GM12891 (cell line): ENCODE data around the gene C6orf15.

Source experiments
- POLR2A ChIP-seq: IDR thresholded peaks from 2 replicates; pipeline ENCODE4 v1.6.1; 2011; ENCODE audit warnings: low read depth, low read length, control low read depth
- POLR2AphosphoS5 ChIP-seq: IDR thresholded peaks from 2 replicates; pipeline ENCODE4 v1.6.1; 2011; ENCODE audit warnings: low read depth, low read length, control low read depth
- TAF1 ChIP-seq: IDR thresholded peaks from 2 replicates; pipeline ENCODE4 v1.6.1; 2011; ENCODE audit warnings: low read depth, low read length, control low read depth

DNA sequence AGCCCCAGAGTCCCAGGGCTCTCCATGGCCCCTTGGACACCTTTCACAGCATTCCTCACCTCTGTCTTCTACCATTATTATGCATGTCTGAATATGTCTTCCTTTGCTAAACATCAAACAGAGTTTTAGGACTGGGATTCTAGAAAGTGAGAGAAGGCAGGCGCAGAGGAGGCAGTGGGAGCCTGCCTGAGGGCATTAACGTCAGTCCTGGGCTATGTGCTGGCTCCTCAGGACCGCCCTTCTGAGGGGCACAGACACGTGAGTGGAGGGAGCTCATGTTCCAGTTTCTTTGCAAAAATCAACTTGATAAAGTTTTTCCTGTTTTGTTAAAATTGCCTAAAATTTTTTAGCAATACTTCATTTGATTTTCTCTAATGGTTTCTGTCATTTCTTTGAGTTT, 38.0 kb downstream of the C6orf15 start:
- TF ChIP-seq POLR2AphosphoS5 (no peak), POLR2A (no peak), TAF1 (no peak)
